PFSK-1 (cell line): ENCODE measurements around the gene HS2ST1.

Experiments used
- POLR2AphosphoS5 ChIP-seq: IDR thresholded peaks from 2 replicates; pipeline ENCODE4 v1.6.1; 2012; ENCODE audit warnings: low read depth, mild to moderate bottlenecking, control low read depth, low read length, moderate library complexity
- TAF1 ChIP-seq: IDR thresholded peaks from 2 replicates; pipeline ENCODE4 v1.6.1; 2012; ENCODE audit warnings: low read length, control low read depth, borderline replicate concordance; ENCODE audit not compliant: insufficient read depth

DNA sequence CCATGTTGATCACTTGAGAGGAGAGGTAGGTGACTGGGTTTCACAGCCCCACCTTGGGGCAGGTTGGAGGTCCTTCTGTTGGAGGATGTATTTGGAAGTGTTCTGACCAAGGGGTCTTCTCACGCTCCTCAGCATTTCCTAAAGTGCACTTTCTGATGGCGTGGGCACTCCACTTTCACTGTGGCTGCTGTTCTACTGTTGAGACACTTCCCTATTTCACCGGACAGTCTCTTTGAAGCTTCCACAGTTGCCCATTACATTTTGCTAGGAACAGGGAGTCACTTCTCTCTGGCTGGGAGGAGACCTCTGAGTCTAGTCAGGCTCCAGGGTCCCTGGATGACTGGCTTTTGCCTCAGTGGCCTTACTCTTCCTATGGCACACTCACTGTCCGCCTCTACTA is 234.2 kb downstream of the HS2ST1 start:
- TF ChIP-seq POLR2AphosphoS5 (no peak), TAF1 (no peak)
